ENCODE data around the gene ASB1. TPM values are rescaled to one million over a fixed set of nuclear protein-coding genes. Genes with fewer than 3 reads are reported as not detected.

The ASB1 gene
- total and polyA plus RNA-seq, 9 of the 15 experiments (the other 6 are each of a cell fraction or from before 2014, with no cell fraction given) = 6.3 to 37.7 (median 23.9) TPM

DNA sequence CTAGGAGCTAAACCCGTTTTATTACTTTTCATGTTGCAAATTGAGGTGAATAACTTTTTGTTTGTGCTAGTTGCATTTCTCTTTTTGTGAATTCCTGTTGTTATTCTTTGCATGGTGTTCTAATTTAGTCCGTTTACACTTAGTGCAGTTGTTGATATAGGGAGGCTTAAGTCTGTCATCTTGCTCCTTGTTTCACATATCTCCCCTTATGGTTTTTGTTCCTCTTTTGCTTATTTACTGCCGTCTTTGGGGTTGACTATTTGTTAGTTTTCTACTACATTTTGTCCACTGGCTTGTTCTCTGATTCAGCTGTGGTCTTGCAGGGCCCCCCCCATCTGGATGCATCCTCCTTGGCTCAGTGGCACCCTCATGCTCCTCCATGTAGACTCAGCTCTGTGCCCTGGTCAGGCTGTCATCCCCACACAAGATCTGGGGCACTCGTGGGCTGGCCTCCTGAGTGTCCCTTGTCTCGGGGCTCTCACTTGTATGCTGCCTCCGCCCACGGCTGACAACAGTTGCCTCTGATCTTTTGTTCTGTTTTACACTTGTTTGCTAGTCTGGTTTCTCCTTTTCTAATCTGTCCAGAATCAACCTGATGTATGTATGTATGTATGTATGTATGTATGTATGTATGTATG is 42.9 kb upstream of the ASB1 start:
- no peaks in the 10 kb centered on the region for H3K9me1 ChIP-seq (ENCODE audit: control insufficient read depth, insufficient read depth, low read length)
- H4K20me1 ChIP-seq (replicated peaks; ENCODE audit: control insufficient read depth, insufficient read depth, low read length) = no peaks in the 10 kb centered on the region
- peak; percentile 55 for TF ChIP-seq ZNF507 (tag; conservative IDR thresholded peaks at IDR 0.05)
- no peak for TF ChIP-seq FOXP1 (CRISPR knock-in tag; IDR thresholded peaks at IDR 0.05)
- H3K9ac ChIP-seq (ENCODE audit: insufficient read depth in 1 of 2, low read depth in 2 of 2, low read length in 2 of 2) = no peak overlapping the region
- 56% methylated on average over 7 of the region's 7 CpGs for WGBS (ENCODE audit: insufficient coverage, low coverage, missing lambda C conversion rate)
- ATAC-seq (no peak), DNase-seq (ENCODE audit: extremely low read depth in 1 of 4, low spot score in 3 of 4) (no peak), FAIRE-seq (no peak)
- POLR2A ChIA-PET = no interaction called here
- H3K9me3 ChIP-seq (replicated peaks; ENCODE audit: control insufficient read depth, insufficient read depth, low read depth, low read length) = no peaks in the 10 kb centered on the region
- H3K27me3 ChIP-seq (ENCODE audit: control insufficient read depth in 2 of 2, insufficient read depth in 2 of 2, low read length in 2 of 2) = no peaks in the 10 kb centered on the region
- no peak overlapping the region for H3K4me3 ChIP-seq
- BruUV-seq (replicated peaks) = no TSS peak
- H3K79me2 ChIP-seq (ENCODE audit: control insufficient read depth, insufficient read depth, low read length) = no peaks in the 10 kb centered on the region
- in situ Hi-C loops (cut with MboI) (no loop called here), intact Hi-C loops (cut with micrococcal nuclease) (no loop called here)
- CTCF ChIA-PET (ENCODE audit: low intra/inter-chr PET ratio) = no interaction called here
- H3K4me1 ChIP-seq (replicated peaks in 1 of 2; ENCODE audit: control insufficient read depth in 2 of 2, insufficient read depth in 2 of 2, low read length in 2 of 2) = peaks cover 6 to 7% of the 10 kb centered on the region in 2 experiments; a peak in 4 of 5 replicates
- H3K36me3 ChIP-seq (ENCODE audit: control insufficient read depth, insufficient read depth, low read length) = no peaks in the 10 kb centered on the region
- H2AFZ ChIP-seq (ENCODE audit: low read depth, low read length) = no peak overlapping the region
- no peak overlapping the region for H3K4me2 ChIP-seq (ENCODE audit: insufficient read depth, low read length)
- H3K27ac ChIP-seq (ENCODE audit: extremely low read depth, low read depth, low read length) = no peak overlapping the region

DNA sequence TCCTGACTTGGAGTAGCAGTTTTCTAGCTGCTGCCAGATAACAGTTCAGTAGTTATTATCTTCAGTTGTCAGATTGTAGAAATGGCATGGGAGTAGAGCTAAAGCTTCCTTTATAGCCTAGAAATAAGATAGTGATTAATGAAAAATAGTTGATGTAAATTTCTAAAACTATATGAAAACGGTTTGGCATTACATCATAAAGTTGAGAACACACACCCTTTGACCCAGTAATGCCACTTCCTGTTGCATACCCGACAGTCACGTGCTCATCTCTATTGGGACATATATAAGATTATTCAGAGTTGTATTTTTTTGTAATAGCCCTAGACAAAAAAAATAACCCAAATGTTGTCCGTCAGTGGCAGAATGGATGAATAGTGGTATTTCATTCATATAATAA is 39.4 kb upstream of the ASB1 start:
- POLR2A ChIA-PET = interaction anchor here (0.7 to 1.0 kb wide), 2 partner anchors 9 to 81 kb away, joined by 3 read pairs; no protein-coding TSS in a partner anchor
- H3K4me1 ChIP-seq (replicated peaks in 1 of 2; ENCODE audit: control insufficient read depth in 2 of 2, insufficient read depth in 2 of 2, low read length in 2 of 2) = no peaks in the 10 kb centered on the region; a peak in 2 of 5 replicates
- H3K36me3 ChIP-seq (ENCODE audit: control insufficient read depth, insufficient read depth, low read length) = no peaks in the 10 kb centered on the region
- H3K9me3 ChIP-seq (replicated peaks; ENCODE audit: control insufficient read depth, insufficient read depth, low read depth, low read length) = no peaks in the 10 kb centered on the region
- CTCF ChIA-PET (ENCODE audit: low intra/inter-chr PET ratio) = no interaction called here
- H3K27me3 ChIP-seq (ENCODE audit: control insufficient read depth in 2 of 2, insufficient read depth in 2 of 2, low read length in 2 of 2) = no peaks in the 10 kb centered on the region
- H3K9me1 ChIP-seq (ENCODE audit: control insufficient read depth, insufficient read depth, low read length) = no peaks in the 10 kb centered on the region
- DNase-seq (ENCODE audit: extremely low read depth in 1 of 4, low spot score in 3 of 4) (peak in 1 of 4 experiments; percentile 12), FAIRE-seq (no peak), ATAC-seq (peak; percentile 22; the same call in 1 of the 3 replicates)
- H4K20me1 ChIP-seq (replicated peaks; ENCODE audit: control insufficient read depth, insufficient read depth, low read length) = no peaks in the 10 kb centered on the region
- BruUV-seq (replicated peaks) = no TSS peak
- H2AFZ ChIP-seq (ENCODE audit: low read depth, low read length) = peak overlapping the region; percentile 51; the same call in 1 of the 2 replicates
- in situ Hi-C loops (cut with MboI) (no loop called here), intact Hi-C loops (cut with micrococcal nuclease) (no loop called here)
- WGBS (ENCODE audit: insufficient coverage, low coverage, missing lambda C conversion rate) = 36% methylated on average over 4 of the region's 4 CpGs
- H3K27ac ChIP-seq (ENCODE audit: extremely low read depth, low read depth, low read length) = peak overlapping the region; percentile 34; the same call in 1 of the 3 replicates
- H3K4me2 ChIP-seq (ENCODE audit: insufficient read depth, low read length) = no peak overlapping the region; the same call in 1 of the 2 replicates
- no peak overlapping the region for H3K9ac ChIP-seq (ENCODE audit: insufficient read depth in 1 of 2, low read depth in 2 of 2, low read length in 2 of 2)
- H3K79me2 ChIP-seq (ENCODE audit: control insufficient read depth, insufficient read depth, low read length) = no peaks in the 10 kb centered on the region
- H3K4me3 ChIP-seq = no peak overlapping the region
- TF ChIP-seq ATF7 (IDR thresholded peaks at IDR 0.05) (peak; percentile 23; the same call in 1 of the 2 replicates), ZNF75A (CRISPR knock-in tag; IDR thresholded peaks at IDR 0.05) (no peak), TFE3 (CRISPR knock-in tag; IDR thresholded peaks at IDR 0.05) (peak; percentile 51), RREB1 (CRISPR knock-in tag; IDR thresholded peaks at IDR 0.05) (no peak), HOXB6 (CRISPR knock-in tag; IDR thresholded peaks at IDR 0.05; ENCODE audit: borderline replicate concordance) (no peak)
